Loucy (cell line): ENCODE measurements around the gene NAA20.

ENCODE experiments used
- CTCF ChIP-seq: fragments of 200-600 bp; sonication (generic); conservative IDR thresholded peaks from 2 replicates; pipeline ENCODE4 v1.5.1; 2014; ENCODE audit warnings: mild to moderate bottlenecking, antibody characterized with exemption, low read length
- EZH2phosphoT487 ChIP-seq: fragments of 200-600 bp; IDR thresholded peaks from 2 replicates; pipeline ENCODE4 v1.6.1; 2018; ENCODE audit warnings: antibody characterized with exemption, mild to moderate bottlenecking, moderate library complexity, borderline replicate concordance

DNA sequence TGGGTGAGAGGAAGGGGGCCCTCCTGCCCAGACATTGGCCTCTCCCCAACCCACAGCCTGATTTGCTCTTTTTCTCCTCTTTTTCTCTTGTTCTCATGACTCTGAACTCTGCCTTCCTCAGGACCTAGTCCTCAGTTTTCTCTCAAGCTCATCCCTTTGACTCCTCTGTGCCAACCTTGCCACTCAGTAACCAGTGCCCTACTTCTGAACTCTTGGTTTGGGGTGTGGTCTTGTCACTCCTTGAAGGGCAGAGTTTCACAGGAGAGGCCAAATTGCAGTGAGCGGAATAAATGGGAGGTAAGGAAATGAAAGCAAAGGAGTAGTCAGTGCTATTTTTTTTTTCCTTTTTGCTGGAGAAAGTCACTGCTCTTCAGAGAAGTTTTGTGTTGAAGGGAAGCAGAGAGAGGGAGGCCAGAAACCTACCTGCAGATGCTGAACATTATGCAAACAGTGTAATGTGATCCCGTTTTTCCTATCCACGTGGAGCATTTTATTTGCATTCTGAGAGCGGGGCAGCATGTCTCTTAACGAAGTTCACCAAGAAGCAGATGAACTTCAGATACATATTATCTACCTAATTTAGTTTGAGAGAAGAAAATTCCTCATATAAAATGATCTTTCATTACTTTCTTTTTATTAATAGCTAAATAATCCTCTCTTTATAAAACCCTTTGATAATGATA lies 62.1 kb downstream of the NAA20 start:
- no peak for TF ChIP-seq CTCF
- no peak for TF ChIP-seq EZH2phosphoT487
